Lower lobe of right lung (tissue), 2 donors: ENCODE results near the gene FBXL5. TPM values are rescaled to one million over a fixed set of nuclear protein-coding genes. Genes with fewer than 3 reads are reported as not detected.
A peak's percentile ranks its signal among the peaks of the same experiment; 100 is the strongest.
"Not testable (repeated sequence)": the region's sequence is repeated elsewhere in the genome, so short reads cannot be mapped to it uniquely, and the experiment has no call there.

Source experiments
- ATAC-seq, 2 donors: fragments of 200-7000 bp; cut with Tn5 transposase; one replicate each; pipeline ENCODE4 v1.9.1; 2020 to 2022; ENCODE audit warnings: mild to moderate bottlenecking in 2 of 2, moderate library complexity in 2 of 2
- DNase-seq: peaks from one replicate; pipeline ENCODE4 v3.0.0-alpha.2; 2020
- H3K27ac ChIP-seq: fragments of 200-600 bp; one replicate; pipeline ENCODE4 v1.8.0; 2022
- H3K27me3 ChIP-seq: fragments of 200-600 bp; one replicate; pipeline ENCODE4 v1.8.0; 2022; ENCODE audit warnings: low read depth
- H3K36me3 ChIP-seq: fragments of 200-600 bp; one replicate; pipeline ENCODE4 v1.8.0; 2022; ENCODE audit warnings: mild to moderate bottlenecking
- H3K4me1 ChIP-seq: fragments of 200-600 bp; one replicate; pipeline ENCODE4 v1.8.0; 2022
- H3K4me3 ChIP-seq: fragments of 200-600 bp; one replicate; pipeline ENCODE4 v1.8.0; 2022; ENCODE audit warnings: mild to moderate bottlenecking
- H3K9me3 ChIP-seq: fragments of 200-600 bp; one replicate; pipeline ENCODE4 v1.8.0; 2022
- intact Hi-C: fragments of 100-400 bp; cut with DNase I; formaldehyde crosslinking; loops from one replicate; pipeline ENCODE4 v1.11.0; 2022
- total RNA-seq: library from RNA; stranded (reverse); fragmentation: NEBNext Ultra II Directional; extraction: Animal tissue kit (Norgen Biotek cat#: 25700); gene quantifications from one replicate; pipeline ENCODE4 v1.2.1, GENCODE V29; 2021
- TF ChIP-seq, protein P1 (sequence below): fragments of 200-600 bp; IDR thresholded peaks from one replicate; pipeline ENCODE4 v1.8.0; 2022; ENCODE audit warnings: antibody characterized with exemption, mild to moderate bottlenecking
- donor health status: DM: no; HTN: yes; CAD: no; lungs with severe emphysema.

The FBXL5 gene
- total RNA-seq, 1 donor from 2014 or later: 113 TPM

GRCh38 chr4:15649914-15650545 lies 5.1 kb downstream of the FBXL5 start:
- H3K27me3 ChIP-seq: no peaks in the 10 kb centered on the region
- H3K4me3 ChIP-seq: no peak overlapping the region
- TF ChIP-seq, protein P1, sequence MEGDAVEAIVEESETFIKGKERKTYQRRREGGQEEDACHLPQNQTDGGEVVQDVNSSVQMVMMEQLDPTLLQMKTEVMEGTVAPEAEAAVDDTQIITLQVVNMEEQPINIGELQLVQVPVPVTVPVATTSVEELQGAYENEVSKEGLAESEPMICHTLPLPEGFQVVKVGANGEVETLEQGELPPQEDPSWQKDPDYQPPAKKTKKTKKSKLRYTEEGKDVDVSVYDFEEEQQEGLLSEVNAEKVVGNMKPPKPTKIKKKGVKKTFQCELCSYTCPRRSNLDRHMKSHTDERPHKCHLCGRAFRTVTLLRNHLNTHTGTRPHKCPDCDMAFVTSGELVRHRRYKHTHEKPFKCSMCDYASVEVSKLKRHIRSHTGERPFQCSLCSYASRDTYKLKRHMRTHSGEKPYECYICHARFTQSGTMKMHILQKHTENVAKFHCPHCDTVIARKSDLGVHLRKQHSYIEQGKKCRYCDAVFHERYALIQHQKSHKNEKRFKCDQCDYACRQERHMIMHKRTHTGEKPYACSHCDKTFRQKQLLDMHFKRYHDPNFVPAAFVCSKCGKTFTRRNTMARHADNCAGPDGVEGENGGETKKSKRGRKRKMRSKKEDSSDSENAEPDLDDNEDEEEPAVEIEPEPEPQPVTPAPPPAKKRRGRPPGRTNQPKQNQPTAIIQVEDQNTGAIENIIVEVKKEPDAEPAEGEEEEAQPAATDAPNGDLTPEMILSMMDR: peak; percentile 71
- DNase-seq: no peak
- H3K27ac ChIP-seq: no peak overlapping the region
- peak; percentile 74 to 80 for ATAC-seq
- no peaks in the 10 kb centered on the region for H3K36me3 ChIP-seq
- intact Hi-C loops: no loop called here
- no peaks in the 10 kb centered on the region for H3K9me3 ChIP-seq
- H3K4me1 ChIP-seq: peaks cover 79% of the 10 kb centered on the region

GRCh38 chr4:15648600-15648999 lies 6.6 kb downstream of the FBXL5 start:
- no peak for ATAC-seq
- Histone ChIP-seq H3K4me3 (no peak overlapping the region), H3K27ac (no peak overlapping the region), H3K9me3 (no peaks in the 10 kb centered on the region), H3K36me3 (no peaks in the 10 kb centered on the region), H3K4me1 (peaks cover 83% of the 10 kb centered on the region), H3K27me3 (no peaks in the 10 kb centered on the region)
- intact Hi-C loops: no loop called here
- TF ChIP-seq, protein P1: no peak
- DNase-seq: no peak

- Histone ChIP-seq H3K27me3 (no peaks in the 10 kb centered on the region), H3K4me3 (no peak overlapping the region), H3K36me3 (peaks cover 83% of the 10 kb centered on the region), H3K9me3 (no peaks in the 10 kb centered on the region), H3K27ac (no peak overlapping the region), H3K4me1 (no peaks in the 10 kb centered on the region)
- intact Hi-C loops: no loop called here
- no peak for DNase-seq
- TF ChIP-seq, protein P1: no peak
- no peak for ATAC-seq
Measured at GRCh38 chr4:15638418-15638817, 16.7 kb downstream of the FBXL5 start.

- no peak overlapping the region for H3K27ac ChIP-seq
- H3K36me3 ChIP-seq: peaks cover 95% of the 10 kb centered on the region
- H3K9me3 ChIP-seq: no peaks in the 10 kb centered on the region
- no peaks in the 10 kb centered on the region for H3K27me3 ChIP-seq
- H3K4me1 ChIP-seq: no peaks in the 10 kb centered on the region
- intact Hi-C loops: no loop called here
- DNase-seq: no peak
- ATAC-seq: peak in 1 of 2 donors; percentile 35
- H3K4me3 ChIP-seq: no peak overlapping the region
- TF ChIP-seq, protein P1: no peak
Measured at GRCh38 chr4:15636818-15637217, 18.3 kb downstream of the FBXL5 start.

GRCh38 chr4:15617407-15617806 lies 37.8 kb downstream of the FBXL5 start:
- H3K9me3 ChIP-seq: peaks cover 15% of the 10 kb centered on the region
- H3K4me1 ChIP-seq, H3K4me3 ChIP-seq, H3K27ac ChIP-seq, DNase-seq, intact Hi-C loops, H3K27me3 ChIP-seq, ATAC-seq: not testable (repeated sequence)
- peaks cover 16% of the 10 kb centered on the region for H3K36me3 ChIP-seq

- H3K9me3 ChIP-seq, DNase-seq, H3K4me3 ChIP-seq, H3K4me1 ChIP-seq, ATAC-seq, H3K27me3 ChIP-seq, intact Hi-C loops, H3K27ac ChIP-seq: not testable (repeated sequence)
- peaks cover 24% of the 10 kb centered on the region for H3K36me3 ChIP-seq
Measured at GRCh38 chr4:15614891-15615290, 40.3 kb downstream of the FBXL5 start.
